GM23338 (cell line): ENCODE results near the gene HAL. TPM values are rescaled to one million over a fixed set of nuclear protein-coding genes. Genes with fewer than 3 reads are reported as not detected.

Source experiments
- ATAC-seq: fragments of 200-7000 bp; cut with Tn5 transposase; 3 replicates; pipeline ENCODE4 v1.9.1; 2020
- DNase-seq: peaks from one replicate; pipeline ENCODE4 v3.0.0-alpha.2; 2015; ENCODE audit warnings: low spot score
- H2AFZ ChIP-seq: fragments of 200-600 bp; sonication (generic); 2 replicates; pipeline ENCODE4 v1.8.0; 2016; ENCODE audit warnings: antibody characterized with exemption, mild to moderate bottlenecking, moderate library complexity
- H3F3A ChIP-seq: fragments of 200-600 bp; sonication (generic); replicated peaks from 2 replicates; pipeline ENCODE4 v1.8.0; 2017; ENCODE audit warnings: antibody characterized with exemption, mixed run types, low read depth
- H3K27ac ChIP-seq: fragments of 200-600 bp; sonication (generic); 2 replicates; pipeline ENCODE4 v1.6.1; 2016; ENCODE audit warnings: low read depth
- H3K27me3 ChIP-seq: fragments of 200-600 bp; sonication (generic); 2 replicates; pipeline ENCODE4 v1.8.0; 2016; ENCODE audit warnings: mild to moderate bottlenecking, mixed run types, moderate library complexity; ENCODE audit not compliant: insufficient read depth
- H3K36me3 ChIP-seq: fragments of 200-600 bp; sonication (generic); 2 replicates; pipeline ENCODE4 v1.8.0; 2016; ENCODE audit warnings: mild to moderate bottlenecking; ENCODE audit not compliant: insufficient read depth
- H3K4me1 ChIP-seq: fragments of 200-600 bp; sonication (generic); 2 replicates; pipeline ENCODE4 v1.8.0; 2016; ENCODE audit warnings: mild to moderate bottlenecking, moderate library complexity; ENCODE audit not compliant: insufficient read depth
- H3K4me2 ChIP-seq: fragments of 200-600 bp; sonication (generic); 2 replicates; pipeline ENCODE4 v1.7.1; 2017; ENCODE audit warnings: mixed run types
- H3K4me3 ChIP-seq: fragments of 200-600 bp; sonication (generic); 2 replicates; pipeline ENCODE4 v1.6.1; 2016; ENCODE audit warnings: mixed run types
- H3K79me2 ChIP-seq: fragments of 200-600 bp; sonication (generic); replicated peaks from 2 replicates; pipeline ENCODE4 v1.8.0; 2017; ENCODE audit warnings: mild to moderate bottlenecking; ENCODE audit not compliant: insufficient read depth
- H3K9me2 ChIP-seq: fragments of 200-600 bp; sonication (generic); 2 replicates; pipeline ENCODE4 v1.8.0; 2017; ENCODE audit not compliant: insufficient read depth
- H4K20me1 ChIP-seq: fragments of 200-600 bp; sonication (generic); replicated peaks from 2 replicates; pipeline ENCODE4 v1.8.0; 2017; ENCODE audit warnings: mild to moderate bottlenecking; ENCODE audit not compliant: insufficient read depth
- H3K27ac Mint-ChIP-seq: 2 replicates; pipeline ENCODE4 v1.8.0; 2020; ENCODE audit warnings: inconsistent platforms, mild to moderate bottlenecking, moderate library complexity, mixed read lengths
- H3K27me3 Mint-ChIP-seq: 3 replicates; pipeline ENCODE4 v1.8.0; 2022; ENCODE audit warnings: low read depth, mild to moderate bottlenecking, moderate library complexity, mixed read lengths, inconsistent platforms; ENCODE audit not compliant: insufficient read depth, poor library complexity
- H3K36me3 Mint-ChIP-seq: 3 replicates; pipeline ENCODE4 v1.8.0; 2021; ENCODE audit warnings: low read depth, mild to moderate bottlenecking, inconsistent platforms, moderate library complexity, mixed read lengths
- H3K4me1 Mint-ChIP-seq: 3 replicates; pipeline ENCODE4 v1.8.0; 2020; ENCODE audit warnings: mild to moderate bottlenecking, inconsistent platforms, mixed read lengths
- H3K4me3 Mint-ChIP-seq: 3 replicates; pipeline ENCODE4 v1.8.0; 2021; ENCODE audit warnings: moderate library complexity, mild to moderate bottlenecking, inconsistent platforms, mixed read lengths
- H3K9me3 Mint-ChIP-seq: 3 replicates; pipeline ENCODE4 v1.8.0; 2020; ENCODE audit warnings: moderate library complexity, mild to moderate bottlenecking, inconsistent platforms, mixed read lengths
- JUNB ChIP-seq: IDR thresholded peaks from one replicate; pipeline ENCODE4 v1.6.1; 2016; ENCODE audit warnings: antibody characterized with exemption; ENCODE audit not compliant: unreplicated experiment
- POLR2AphosphoS5 ChIP-seq: IDR thresholded peaks from 2 replicates; pipeline ENCODE4 v1.6.1; 2016; ENCODE audit warnings: antibody characterized with exemption, low read depth
- STAT1 ChIP-seq: IDR thresholded peaks from one replicate; pipeline ENCODE4 v1.6.1; 2016; ENCODE audit warnings: antibody characterized with exemption; ENCODE audit not compliant: unreplicated experiment
- long read RNA-seq: library from polyadenylated mRNA; unstranded; transcript quantifications from one replicate; pipeline ENCODE4 v2.0.0, GENCODE V29; 2020; ENCODE audit not compliant: unreplicated experiment
- polyA plus RNA-seq: library from polyadenylated mRNA; unstranded; fragments of >200 nt; fragmentation: Nextera tagmentation; extraction: Ambion mirVana; gene quantifications from 2 replicates; pipeline ENCODE4 v1.2.1, GENCODE V29; 2016
- total RNA-seq: library from RNA; depleted of rRNA; stranded (reverse); fragments of >200 nt; shearing (Covaris generic); gene quantifications from 2 replicates; pipeline ENCODE4 v1.2.3, GENCODE V29; 2014; rRNA removed
- TF ChIP-seq, protein P1 (sequence below): fragments of 250-450 bp; sonication (Bioruptor Pico); IDR thresholded peaks from 2 replicates; pipeline ENCODE4 v1.5.0; 2020; ENCODE audit warnings: mild to moderate bottlenecking, moderate library complexity

Gene HAL, protein sequence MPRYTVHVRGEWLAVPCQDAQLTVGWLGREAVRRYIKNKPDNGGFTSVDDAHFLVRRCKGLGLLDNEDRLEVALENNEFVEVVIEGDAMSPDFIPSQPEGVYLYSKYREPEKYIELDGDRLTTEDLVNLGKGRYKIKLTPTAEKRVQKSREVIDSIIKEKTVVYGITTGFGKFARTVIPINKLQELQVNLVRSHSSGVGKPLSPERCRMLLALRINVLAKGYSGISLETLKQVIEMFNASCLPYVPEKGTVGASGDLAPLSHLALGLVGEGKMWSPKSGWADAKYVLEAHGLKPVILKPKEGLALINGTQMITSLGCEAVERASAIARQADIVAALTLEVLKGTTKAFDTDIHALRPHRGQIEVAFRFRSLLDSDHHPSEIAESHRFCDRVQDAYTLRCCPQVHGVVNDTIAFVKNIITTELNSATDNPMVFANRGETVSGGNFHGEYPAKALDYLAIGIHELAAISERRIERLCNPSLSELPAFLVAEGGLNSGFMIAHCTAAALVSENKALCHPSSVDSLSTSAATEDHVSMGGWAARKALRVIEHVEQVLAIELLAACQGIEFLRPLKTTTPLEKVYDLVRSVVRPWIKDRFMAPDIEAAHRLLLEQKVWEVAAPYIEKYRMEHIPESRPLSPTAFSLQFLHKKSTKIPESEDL
- 0.17 TPM in 1 of 2 replicates, not detected in the other for total RNA-seq
- 0.24 TPM in 1 of 2 replicates, not detected in the other for polyA plus RNA-seq
- long read RNA-seq: 0 reads

DNA sequence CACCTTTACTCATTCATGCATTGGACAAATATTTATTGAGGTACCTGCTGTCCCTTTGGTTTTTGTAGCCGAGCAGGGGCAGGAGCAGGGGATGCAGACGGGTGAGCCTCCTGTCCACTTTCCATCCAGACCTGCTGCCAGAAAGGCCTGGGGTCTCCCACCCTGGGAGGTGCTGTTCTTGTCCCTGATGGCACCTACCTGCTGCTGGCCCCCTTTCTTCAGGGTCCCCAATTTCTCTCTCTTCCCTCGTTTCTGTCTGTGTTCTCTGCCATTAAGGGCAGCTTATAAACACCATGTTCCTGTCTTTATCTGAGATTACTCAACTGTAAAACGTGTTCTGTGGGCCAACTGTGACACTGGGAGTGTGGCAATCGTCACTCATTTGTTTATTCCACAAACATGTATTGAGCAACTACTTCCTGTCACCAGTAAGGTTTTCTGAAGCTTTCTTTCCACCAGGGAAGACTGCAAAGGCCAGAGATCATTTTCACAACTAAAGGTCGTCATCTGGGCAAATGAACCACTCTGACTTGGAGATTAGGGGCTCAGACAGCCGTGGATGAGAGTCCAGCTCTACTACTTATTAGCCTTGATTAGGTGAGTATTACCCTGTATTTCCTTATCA, at the start of gene HAL:
Gene HAL, minus strand, starts transcription at position 311 of the 625 bp plus-strand sequence. CDS start 434 bp downstream, outside the sequence.
- no peaks in the 10 kb centered on the region for H3K4me1 ChIP-seq
- H4K20me1 ChIP-seq: peaks cover 3% of the 10 kb centered on the region; the same call in 1 of the 2 replicates
- H3K9me2 ChIP-seq: no peaks in the 10 kb centered on the region
- DNase-seq (no peak), ATAC-seq (no peak)
- no peak within 1 kb of the TSS for H2AFZ ChIP-seq
- H3K79me2 ChIP-seq: no peaks in the 10 kb centered on the region
- no peak for TF ChIP-seq STAT1
- TF ChIP-seq, protein P1, sequence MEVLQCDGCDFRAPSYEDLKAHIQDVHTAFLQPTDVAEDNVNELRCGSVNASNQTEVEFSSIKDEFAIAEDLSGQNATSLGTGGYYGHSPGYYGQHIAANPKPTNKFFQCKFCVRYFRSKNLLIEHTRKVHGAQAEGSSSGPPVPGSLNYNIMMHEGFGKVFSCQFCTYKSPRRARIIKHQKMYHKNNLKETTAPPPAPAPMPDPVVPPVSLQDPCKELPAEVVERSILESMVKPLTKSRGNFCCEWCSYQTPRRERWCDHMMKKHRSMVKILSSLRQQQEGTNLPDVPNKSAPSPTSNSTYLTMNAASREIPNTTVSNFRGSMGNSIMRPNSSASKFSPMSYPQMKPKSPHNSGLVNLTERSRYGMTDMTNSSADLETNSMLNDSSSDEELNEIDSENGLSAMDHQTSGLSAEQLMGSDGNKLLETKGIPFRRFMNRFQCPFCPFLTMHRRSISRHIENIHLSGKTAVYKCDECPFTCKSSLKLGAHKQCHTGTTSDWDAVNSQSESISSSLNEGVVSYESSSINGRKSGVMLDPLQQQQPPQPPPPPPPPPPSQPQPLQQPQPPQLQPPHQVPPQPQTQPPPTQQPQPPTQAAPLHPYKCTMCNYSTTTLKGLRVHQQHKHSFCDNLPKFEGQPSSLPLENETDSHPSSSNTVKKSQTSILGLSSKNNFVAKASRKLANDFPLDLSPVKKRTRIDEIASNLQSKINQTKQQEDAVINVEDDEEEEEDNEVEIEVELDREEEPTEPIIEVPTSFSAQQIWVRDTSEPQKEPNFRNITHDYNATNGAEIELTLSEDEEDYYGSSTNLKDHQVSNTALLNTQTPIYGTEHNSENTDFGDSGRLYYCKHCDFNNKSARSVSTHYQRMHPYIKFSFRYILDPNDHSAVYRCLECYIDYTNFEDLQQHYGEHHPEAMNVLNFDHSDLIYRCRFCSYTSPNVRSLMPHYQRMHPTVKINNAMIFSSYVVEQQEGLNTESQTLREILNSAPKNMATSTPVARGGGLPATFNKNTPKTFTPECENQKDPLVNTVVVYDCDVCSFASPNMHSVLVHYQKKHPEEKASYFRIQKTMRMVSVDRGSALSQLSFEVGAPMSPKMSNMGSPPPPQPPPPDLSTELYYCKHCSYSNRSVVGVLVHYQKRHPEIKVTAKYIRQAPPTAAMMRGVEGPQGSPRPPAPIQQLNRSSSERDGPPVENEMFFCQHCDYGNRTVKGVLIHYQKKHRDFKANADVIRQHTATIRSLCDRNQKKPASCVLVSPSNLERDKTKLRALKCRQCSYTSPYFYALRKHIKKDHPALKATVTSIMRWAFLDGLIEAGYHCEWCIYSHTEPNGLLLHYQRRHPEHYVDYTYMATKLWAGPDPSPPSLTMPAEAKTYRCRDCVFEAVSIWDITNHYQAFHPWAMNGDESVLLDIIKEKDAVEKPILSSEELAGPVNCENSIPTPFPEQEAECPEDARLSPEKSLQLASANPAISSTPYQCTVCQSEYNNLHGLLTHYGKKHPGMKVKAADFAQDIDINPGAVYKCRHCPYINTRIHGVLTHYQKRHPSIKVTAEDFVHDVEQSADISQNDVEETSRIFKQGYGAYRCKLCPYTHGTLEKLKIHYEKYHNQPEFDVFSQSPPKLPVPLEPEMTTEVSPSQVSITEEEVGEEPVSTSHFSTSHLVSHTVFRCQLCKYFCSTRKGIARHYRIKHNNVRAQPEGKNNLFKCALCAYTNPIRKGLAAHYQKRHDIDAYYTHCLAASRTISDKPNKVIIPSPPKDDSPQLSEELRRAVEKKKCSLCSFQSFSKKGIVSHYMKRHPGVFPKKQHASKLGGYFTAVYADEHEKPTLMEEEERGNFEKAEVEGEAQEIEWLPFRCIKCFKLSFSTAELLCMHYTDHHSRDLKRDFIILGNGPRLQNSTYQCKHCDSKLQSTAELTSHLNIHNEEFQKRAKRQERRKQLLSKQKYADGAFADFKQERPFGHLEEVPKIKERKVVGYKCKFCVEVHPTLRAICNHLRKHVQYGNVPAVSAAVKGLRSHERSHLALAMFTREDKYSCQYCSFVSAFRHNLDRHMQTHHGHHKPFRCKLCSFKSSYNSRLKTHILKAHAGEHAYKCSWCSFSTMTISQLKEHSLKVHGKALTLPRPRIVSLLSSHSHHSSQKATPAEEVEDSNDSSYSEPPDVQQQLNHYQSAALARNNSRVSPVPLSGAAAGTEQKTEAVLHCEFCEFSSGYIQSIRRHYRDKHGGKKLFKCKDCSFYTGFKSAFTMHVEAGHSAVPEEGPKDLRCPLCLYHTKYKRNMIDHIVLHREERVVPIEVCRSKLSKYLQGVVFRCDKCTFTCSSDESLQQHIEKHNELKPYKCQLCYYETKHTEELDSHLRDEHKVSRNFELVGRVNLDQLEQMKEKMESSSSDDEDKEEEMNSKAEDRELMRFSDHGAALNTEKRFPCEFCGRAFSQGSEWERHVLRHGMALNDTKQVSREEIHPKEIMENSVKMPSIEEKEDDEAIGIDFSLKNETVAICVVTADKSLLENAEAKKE (CRISPR knock-in tag): no peak
- TF ChIP-seq POLR2AphosphoS5: no peak
- no peak for TF ChIP-seq JUNB
- H3K9me3 Mint-ChIP-seq: no peaks in the 10 kb centered on the region
- H3K27me3 ChIP-seq: no peaks in the 10 kb centered on the region
- no peak within 1 kb of the TSS for H3K4me2 ChIP-seq
- peaks cover 8% of the 10 kb centered on the region for H3K4me1 Mint-ChIP-seq
- no peak within 1 kb of the TSS for H3K4me3 Mint-ChIP-seq
- H3K27ac Mint-ChIP-seq: no peak within 1 kb of the TSS
- H3K27me3 Mint-ChIP-seq: peaks cover 2% of the 10 kb centered on the region
- H3K36me3 Mint-ChIP-seq: peaks cover 5% of the 10 kb centered on the region; the same call in 1 of the 3 replicates
- no peak within 1 kb of the TSS for H3K4me3 ChIP-seq
- H3K36me3 ChIP-seq: no peaks in the 10 kb centered on the region
- no peak within 1 kb of the TSS for H3K27ac ChIP-seq
- H3F3A ChIP-seq: no peaks in the 10 kb centered on the region
